ENCODE measurements around the gene IGSF9B.

The IGSF9B gene

GRCh38 chr11:133953999-133954398 is 2.8 kb downstream of the IGSF9B start:
- H3K79me2 ChIP-seq (ENCODE audit: control insufficient read depth, insufficient read depth, low read length, unreplicated experiment): no peaks in the 10 kb centered on the region
- peaks cover 84% of the 10 kb centered on the region for H3K27me3 ChIP-seq (ENCODE audit: insufficient read depth, low read length)
- H3K4me3 ChIP-seq (ENCODE audit: low read depth, low read length): no peak overlapping the region
- H3K36me3 ChIP-seq (ENCODE audit: insufficient read depth, low read length): no peaks in the 10 kb centered on the region
- no peak overlapping the region for H2AFZ ChIP-seq (ENCODE audit: low read length, unreplicated experiment)
- no peaks in the 10 kb centered on the region for H3K4me1 ChIP-seq (ENCODE audit: control insufficient read depth, insufficient read depth, low read length, unreplicated experiment)
- no peak overlapping the region for H3K27ac ChIP-seq (ENCODE audit: low read depth, low read length)

DNA sequence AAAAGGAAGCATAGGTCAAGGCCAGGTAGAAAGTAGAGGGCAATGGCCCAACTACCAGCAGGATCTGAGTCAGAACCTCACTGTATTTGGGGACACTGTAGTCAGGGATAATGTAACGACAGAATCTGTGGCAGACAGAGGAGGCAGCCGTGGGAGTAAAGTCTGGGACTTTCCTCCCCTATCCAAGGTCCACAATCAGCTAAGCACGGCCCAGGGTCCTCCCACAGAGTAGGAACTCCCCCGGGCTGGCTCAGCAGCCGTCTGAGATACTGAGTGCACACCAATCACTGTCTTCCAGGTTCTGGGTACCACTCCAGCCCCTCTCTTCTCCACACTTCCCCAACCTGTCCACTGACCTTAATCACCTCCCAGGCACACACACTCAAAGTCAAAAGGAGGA is 3.2 kb downstream of the IGSF9B start:
- no peaks in the 10 kb centered on the region for H3K4me1 ChIP-seq (ENCODE audit: control insufficient read depth, insufficient read depth, low read length, unreplicated experiment)

DNA sequence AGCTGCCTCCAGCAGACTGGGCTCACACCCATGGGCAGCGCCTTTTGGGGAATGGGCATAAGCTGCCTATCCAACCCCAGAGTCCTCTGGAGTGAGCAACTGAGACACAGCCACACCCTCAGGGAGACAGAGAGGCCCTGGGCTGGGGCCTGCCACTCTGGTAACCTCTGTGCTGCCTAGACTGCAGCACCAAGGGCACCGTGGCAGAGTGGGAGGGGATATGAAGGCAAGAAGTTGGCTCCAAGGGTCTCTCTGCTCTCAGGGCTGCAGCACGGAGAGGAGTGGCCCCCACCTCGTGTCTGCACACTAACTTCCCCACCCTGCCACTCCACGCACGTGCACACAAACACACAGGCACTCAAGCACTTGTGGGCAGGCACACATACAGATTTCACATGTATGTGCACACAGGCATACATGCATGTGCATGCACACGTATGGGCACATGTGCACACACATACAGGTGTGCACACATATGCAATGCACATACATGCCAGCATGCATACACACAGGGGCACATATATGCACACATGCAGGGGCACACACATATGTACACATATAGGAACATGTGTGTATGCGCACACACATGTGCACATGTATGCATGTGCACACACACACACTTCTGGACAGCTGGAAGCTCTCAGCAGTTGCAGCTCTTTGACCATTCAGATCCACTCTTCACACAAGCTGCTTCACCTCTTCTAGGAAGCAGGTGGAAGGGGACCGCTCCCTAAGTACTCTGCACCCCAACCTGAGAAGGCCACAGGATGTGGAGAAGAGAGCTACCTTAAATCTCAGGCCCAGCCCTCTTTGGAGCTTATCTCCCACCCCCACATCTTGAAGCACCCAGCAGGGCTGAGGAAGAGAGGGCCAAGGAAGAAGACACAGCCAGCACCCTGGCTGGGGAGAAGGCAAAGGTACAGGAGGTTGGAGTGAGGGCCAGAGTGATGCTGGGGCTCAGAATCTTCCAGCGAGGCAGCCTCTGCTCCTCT is 4.3 kb downstream of the IGSF9B start:
- H3K36me3 ChIP-seq (ENCODE audit: insufficient read depth, low read length): no peaks in the 10 kb centered on the region
- peaks cover 78% of the 10 kb centered on the region for H3K27me3 ChIP-seq (ENCODE audit: insufficient read depth, low read length)
- no peak overlapping the region for H3K27ac ChIP-seq (ENCODE audit: low read depth, low read length)
- no peak overlapping the region for H2AFZ ChIP-seq (ENCODE audit: low read length, unreplicated experiment)
- H3K4me3 ChIP-seq (ENCODE audit: low read depth, low read length): no peak overlapping the region
- no peaks in the 10 kb centered on the region for H3K79me2 ChIP-seq (ENCODE audit: control insufficient read depth, insufficient read depth, low read length, unreplicated experiment)
- H3K4me1 ChIP-seq (ENCODE audit: control insufficient read depth, insufficient read depth, low read length, unreplicated experiment): no peaks in the 10 kb centered on the region

More for the DNA sequence above, 3.2 kb downstream of the IGSF9B start:
- H3K36me3 ChIP-seq (ENCODE audit: insufficient read depth, low read length): no peaks in the 10 kb centered on the region
- no peak overlapping the region for H3K4me3 ChIP-seq (ENCODE audit: low read depth, low read length)
- H3K79me2 ChIP-seq (ENCODE audit: control insufficient read depth, insufficient read depth, low read length, unreplicated experiment): no peaks in the 10 kb centered on the region
- peaks cover 79% of the 10 kb centered on the region for H3K27me3 ChIP-seq (ENCODE audit: insufficient read depth, low read length)
- no peak overlapping the region for H2AFZ ChIP-seq (ENCODE audit: low read length, unreplicated experiment)
- no peak overlapping the region for H3K27ac ChIP-seq (ENCODE audit: low read depth, low read length)

- Histone ChIP-seq H3K27me3 (ENCODE audit: insufficient read depth, low read length) (peaks cover 70% of the 10 kb centered on the region), H3K4me1 (ENCODE audit: control insufficient read depth, insufficient read depth, low read length, unreplicated experiment) (no peaks in the 10 kb centered on the region), H3K36me3 (ENCODE audit: insufficient read depth, low read length) (no peaks in the 10 kb centered on the region), H3K79me2 (ENCODE audit: control insufficient read depth, insufficient read depth, low read length, unreplicated experiment) (no peaks in the 10 kb centered on the region), H3K4me3 (ENCODE audit: low read depth, low read length) (peak overlapping the region; percentile 49; the same call in 1 of the 2 replicates), H2AFZ (ENCODE audit: low read length, unreplicated experiment) (no peak overlapping the region), H3K27ac (ENCODE audit: low read depth, low read length) (no peak overlapping the region)
These were observed 5.2 kb downstream of the IGSF9B start for GRCh38 chr11:133951327-133952198.

DNA sequence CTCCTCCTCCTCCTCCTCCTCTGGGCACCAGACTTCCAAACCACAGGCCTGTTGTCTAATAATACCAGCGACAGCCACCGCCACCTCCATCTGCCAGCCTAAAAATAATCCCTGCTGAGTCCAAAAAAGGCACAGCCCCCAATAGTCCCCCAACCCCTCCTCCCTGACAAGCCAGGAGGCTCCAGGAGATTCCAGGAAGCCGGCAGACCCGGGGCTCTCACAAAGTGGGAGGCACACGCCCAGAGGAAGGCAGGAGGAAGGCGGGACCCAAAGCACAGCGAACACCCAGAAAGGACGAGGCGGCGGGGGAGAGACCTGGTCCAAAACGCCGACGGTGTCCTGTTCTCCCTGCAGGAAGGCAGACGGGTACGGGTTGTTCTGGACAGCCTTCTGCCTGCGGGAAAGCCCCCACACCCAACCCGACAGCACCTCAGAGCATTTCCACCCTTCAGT is 5.9 kb downstream of the IGSF9B start:
- Histone ChIP-seq H3K27me3 (ENCODE audit: insufficient read depth, low read length) (peaks cover 71% of the 10 kb centered on the region), H3K4me3 (ENCODE audit: low read depth, low read length) (no peak overlapping the region), H2AFZ (ENCODE audit: low read length, unreplicated experiment) (no peak overlapping the region), H3K27ac (ENCODE audit: low read depth, low read length) (no peak overlapping the region), H3K79me2 (ENCODE audit: control insufficient read depth, insufficient read depth, low read length, unreplicated experiment) (no peaks in the 10 kb centered on the region), H3K4me1 (ENCODE audit: control insufficient read depth, insufficient read depth, low read length, unreplicated experiment) (no peaks in the 10 kb centered on the region), H3K36me3 (ENCODE audit: insufficient read depth, low read length) (no peaks in the 10 kb centered on the region)

DNA sequence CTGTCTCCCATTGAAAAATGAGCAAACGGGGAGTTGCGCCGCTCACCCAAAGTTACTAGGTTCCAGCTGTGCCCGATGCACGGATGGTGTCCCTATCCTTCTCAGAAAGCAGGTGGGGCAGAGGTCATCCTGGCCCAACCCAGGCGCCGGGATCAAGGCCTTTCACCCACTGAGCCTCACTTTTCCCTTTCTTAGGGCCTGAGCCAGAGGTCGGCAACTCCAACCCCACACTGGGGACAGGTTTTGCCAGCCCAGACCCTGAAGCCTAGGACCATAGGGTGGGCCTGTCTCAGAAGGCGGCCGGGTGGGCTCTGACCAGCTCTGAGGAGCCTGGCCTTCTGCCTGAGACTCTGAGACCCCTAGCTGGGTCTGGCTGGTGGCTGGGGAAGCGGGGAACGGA is 6.3 kb downstream of the IGSF9B start:
- Histone ChIP-seq H3K4me1 (ENCODE audit: control insufficient read depth, insufficient read depth, low read length, unreplicated experiment) (no peaks in the 10 kb centered on the region), H2AFZ (ENCODE audit: low read length, unreplicated experiment) (no peak overlapping the region), H3K27me3 (ENCODE audit: insufficient read depth, low read length) (peaks cover 72% of the 10 kb centered on the region), H3K4me3 (ENCODE audit: low read depth, low read length) (no peak overlapping the region), H3K27ac (ENCODE audit: low read depth, low read length) (no peak overlapping the region), H3K79me2 (ENCODE audit: control insufficient read depth, insufficient read depth, low read length, unreplicated experiment) (no peaks in the 10 kb centered on the region), H3K36me3 (ENCODE audit: insufficient read depth, low read length) (no peaks in the 10 kb centered on the region)

DNA sequence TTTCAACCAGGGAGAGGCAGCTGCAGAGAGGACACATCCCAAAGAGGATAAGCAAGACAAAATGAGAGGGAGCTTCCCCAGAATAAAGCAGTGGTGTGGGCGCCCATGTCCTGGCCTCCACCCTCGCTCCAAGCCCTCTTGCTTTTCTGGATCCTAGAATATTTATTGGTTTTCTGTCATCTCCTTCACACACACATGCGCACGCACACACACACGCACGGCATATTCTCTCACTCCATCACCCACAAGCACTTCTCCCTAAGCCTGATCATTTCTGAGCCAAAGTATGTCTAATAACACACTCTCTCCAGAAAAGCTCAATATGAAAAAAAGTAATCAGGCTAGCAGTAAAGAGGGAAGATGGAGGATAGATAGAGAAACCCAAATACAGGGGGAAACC is 7.6 kb downstream of the IGSF9B start:
- no peaks in the 10 kb centered on the region for H3K36me3 ChIP-seq (ENCODE audit: insufficient read depth, low read length)
- no peak overlapping the region for H3K4me3 ChIP-seq (ENCODE audit: low read depth, low read length)
- no peaks in the 10 kb centered on the region for H3K79me2 ChIP-seq (ENCODE audit: control insufficient read depth, insufficient read depth, low read length, unreplicated experiment)
- no peak overlapping the region for H3K27ac ChIP-seq (ENCODE audit: low read depth, low read length)
- no peaks in the 10 kb centered on the region for H3K4me1 ChIP-seq (ENCODE audit: control insufficient read depth, insufficient read depth, low read length, unreplicated experiment)
- H3K27me3 ChIP-seq (ENCODE audit: insufficient read depth, low read length): peaks cover 59% of the 10 kb centered on the region
- H2AFZ ChIP-seq (ENCODE audit: low read length, unreplicated experiment): no peak overlapping the region

DNA sequence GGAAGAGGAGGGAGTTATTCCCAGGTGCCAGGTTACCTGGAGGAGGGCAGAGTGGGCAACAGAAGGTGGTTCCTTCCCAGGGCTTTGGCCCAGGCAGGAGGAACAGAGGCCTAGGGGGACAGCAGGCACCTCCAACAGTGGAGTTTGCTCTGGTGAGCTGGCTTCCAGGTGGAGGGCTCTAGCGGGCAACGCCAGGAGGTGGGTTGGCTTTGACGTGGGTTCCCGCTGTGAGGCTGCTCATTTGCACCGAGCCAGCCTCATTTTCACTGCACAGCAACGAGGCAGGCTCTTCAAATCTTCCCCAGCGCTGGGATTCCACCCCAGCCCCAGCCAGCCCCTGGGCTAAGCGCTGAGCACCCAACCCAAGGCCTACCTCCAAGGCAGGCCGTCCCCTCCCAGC is 8.1 kb downstream of the IGSF9B start:
- H3K27me3 ChIP-seq (ENCODE audit: insufficient read depth, low read length): peaks cover 55% of the 10 kb centered on the region
- no peaks in the 10 kb centered on the region for H3K36me3 ChIP-seq (ENCODE audit: insufficient read depth, low read length)
- no peak overlapping the region for H2AFZ ChIP-seq (ENCODE audit: low read length, unreplicated experiment)
- no peaks in the 10 kb centered on the region for H3K4me1 ChIP-seq (ENCODE audit: control insufficient read depth, insufficient read depth, low read length, unreplicated experiment)
- no peak overlapping the region for H3K27ac ChIP-seq (ENCODE audit: low read depth, low read length)
- H3K79me2 ChIP-seq (ENCODE audit: control insufficient read depth, insufficient read depth, low read length, unreplicated experiment): no peaks in the 10 kb centered on the region
- H3K4me3 ChIP-seq (ENCODE audit: low read depth, low read length): no peak overlapping the region

- H3K36me3 ChIP-seq (ENCODE audit: insufficient read depth, low read length): no peaks in the 10 kb centered on the region
- no peaks in the 10 kb centered on the region for H3K4me1 ChIP-seq (ENCODE audit: control insufficient read depth, insufficient read depth, low read length, unreplicated experiment)
- H3K4me3 ChIP-seq (ENCODE audit: low read depth, low read length): no peak overlapping the region
- H3K79me2 ChIP-seq (ENCODE audit: control insufficient read depth, insufficient read depth, low read length, unreplicated experiment): no peaks in the 10 kb centered on the region
- no peak overlapping the region for H2AFZ ChIP-seq (ENCODE audit: low read length, unreplicated experiment)
- H3K27ac ChIP-seq (ENCODE audit: low read depth, low read length): no peak overlapping the region
- H3K27me3 ChIP-seq (ENCODE audit: insufficient read depth, low read length): peaks cover 45% of the 10 kb centered on the region
These were observed 9.4 kb downstream of the IGSF9B start for GRCh38 chr11:133947321-133947756.

- H3K79me2 ChIP-seq (ENCODE audit: control insufficient read depth, insufficient read depth, low read length, unreplicated experiment): no peaks in the 10 kb centered on the region
- no peak overlapping the region for H2AFZ ChIP-seq (ENCODE audit: low read length, unreplicated experiment)
- no peak overlapping the region for H3K27ac ChIP-seq (ENCODE audit: low read depth, low read length)
- H3K27me3 ChIP-seq (ENCODE audit: insufficient read depth, low read length): peaks cover 40% of the 10 kb centered on the region
- H3K4me3 ChIP-seq (ENCODE audit: low read depth, low read length): no peak overlapping the region
- no peaks in the 10 kb centered on the region for H3K4me1 ChIP-seq (ENCODE audit: control insufficient read depth, insufficient read depth, low read length, unreplicated experiment)
- H3K36me3 ChIP-seq (ENCODE audit: insufficient read depth, low read length): no peaks in the 10 kb centered on the region
These were observed 10.0 kb downstream of the IGSF9B start for GRCh38 chr11:133946541-133947318.
